CD4-positive, alpha-beta T cell treated with Interleukin-12 subunit alpha and Interleukin-12 subunit beta, for 1 hour (primary cell): ENCODE results near the gene ADGRF5.

Source experiments
- DNase-seq: peaks from one replicate; pipeline ENCODE4 v3.0.0-alpha.2; 2020

Gene ADGRF5

DNA sequence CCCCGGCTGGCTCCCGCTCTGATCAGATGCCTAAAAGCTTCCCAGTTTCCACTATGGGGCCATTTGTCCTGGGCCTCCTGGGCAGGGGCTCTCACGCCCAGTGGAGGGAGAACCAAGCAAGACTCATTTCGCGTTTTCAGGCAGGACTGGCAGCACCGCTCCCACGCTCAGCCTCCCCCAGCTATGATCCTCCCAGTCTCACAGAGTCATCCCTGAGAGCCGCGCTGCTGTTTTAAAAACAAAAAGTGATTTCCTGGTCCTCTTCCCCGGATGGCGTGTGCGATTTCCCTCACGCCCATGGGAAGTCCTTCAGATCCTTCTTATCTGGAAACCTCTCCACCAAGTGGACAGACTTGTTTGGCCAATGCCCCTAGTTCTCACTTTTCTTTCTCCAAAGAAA, at the start of gene ADGRF5:
Gene ADGRF5, minus strand, starts transcription at position 208 of the 400 bp plus-strand sequence. CDS start 15,176 bp downstream, outside the sequence.
- DNase-seq: no peak

- no peak for DNase-seq
Observed at GRCh38 chr6:46969206-46969605, 47.5 kb upstream of the ADGRF5 start.

DNA sequence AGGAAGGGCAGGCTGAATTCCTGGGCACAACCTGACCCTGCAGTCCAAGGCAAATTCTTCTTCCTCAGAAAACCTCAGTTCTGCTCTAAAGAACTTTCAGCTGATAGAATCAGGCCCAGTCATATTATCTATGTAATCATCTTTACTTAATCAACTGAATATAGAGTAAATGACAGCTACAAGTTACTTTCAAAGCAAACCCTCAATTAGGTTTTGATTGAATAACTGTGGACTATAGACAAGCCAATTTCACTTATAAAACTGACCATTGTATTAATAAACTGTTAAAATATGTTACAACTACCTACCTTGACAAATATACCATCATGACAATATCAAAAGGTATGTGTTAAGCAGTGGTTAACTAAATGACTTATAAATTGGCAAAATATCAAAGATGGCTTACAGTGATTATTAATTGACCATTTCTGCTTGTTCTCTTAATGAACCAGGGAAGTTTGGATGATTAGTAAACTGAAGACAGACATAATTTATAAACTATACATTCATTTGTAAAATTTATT, 46.1 kb upstream of the ADGRF5 start:
- DNase-seq: no peak

- no peak for DNase-seq
Observed at GRCh38 chr6:46964716-46965519, 43.2 kb upstream of the ADGRF5 start.

DNA sequence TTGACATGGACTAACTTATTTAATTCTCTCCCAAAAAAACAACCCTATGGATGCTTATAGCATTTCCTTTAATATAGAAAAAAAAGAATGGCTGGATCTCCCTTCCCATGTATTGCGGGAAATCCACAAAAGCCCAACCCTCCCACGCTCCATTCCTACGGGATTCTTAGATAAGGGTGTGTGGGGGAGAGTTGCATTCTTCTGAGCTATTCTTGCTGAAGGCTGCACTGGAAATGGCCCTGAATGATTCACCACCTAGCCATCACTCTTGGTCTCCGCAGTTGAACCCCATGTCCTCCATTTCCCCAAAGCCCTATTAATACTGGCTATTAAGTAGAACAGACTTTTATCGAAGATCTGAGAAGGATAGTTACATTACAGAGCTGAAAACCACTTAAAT, 41.9 kb upstream of the ADGRF5 start:
- DNase-seq: no peak

- no peak for DNase-seq
Observed at GRCh38 chr6:46963039-46963438, 41.3 kb upstream of the ADGRF5 start.

- DNase-seq: no peak
Observed at GRCh38 chr6:46961711-46962110, 40.0 kb upstream of the ADGRF5 start.

DNA sequence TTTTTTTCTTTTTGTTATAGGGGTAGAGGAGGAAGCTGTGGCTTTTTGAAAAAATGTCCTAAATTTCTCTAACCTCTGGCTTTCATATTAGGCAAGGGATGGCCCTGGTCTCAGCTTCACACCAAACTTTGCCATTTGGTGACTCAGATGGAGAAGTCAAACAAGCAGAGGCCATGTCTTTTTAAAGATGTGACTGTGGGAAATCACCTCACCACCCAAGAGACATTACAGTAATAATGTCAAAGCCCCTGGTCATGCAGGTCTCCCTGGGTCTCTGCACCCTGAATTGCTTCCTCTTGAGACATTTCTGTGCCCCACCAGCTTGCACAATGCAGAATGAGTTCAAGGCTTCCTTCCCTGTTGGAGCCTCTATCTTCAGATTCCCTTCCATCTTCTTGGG, 39.5 kb upstream of the ADGRF5 start:
- DNase-seq: no peak

GRCh38 chr6:46959419-46959818, 37.7 kb upstream of the ADGRF5 start:
- no peak for DNase-seq

DNA sequence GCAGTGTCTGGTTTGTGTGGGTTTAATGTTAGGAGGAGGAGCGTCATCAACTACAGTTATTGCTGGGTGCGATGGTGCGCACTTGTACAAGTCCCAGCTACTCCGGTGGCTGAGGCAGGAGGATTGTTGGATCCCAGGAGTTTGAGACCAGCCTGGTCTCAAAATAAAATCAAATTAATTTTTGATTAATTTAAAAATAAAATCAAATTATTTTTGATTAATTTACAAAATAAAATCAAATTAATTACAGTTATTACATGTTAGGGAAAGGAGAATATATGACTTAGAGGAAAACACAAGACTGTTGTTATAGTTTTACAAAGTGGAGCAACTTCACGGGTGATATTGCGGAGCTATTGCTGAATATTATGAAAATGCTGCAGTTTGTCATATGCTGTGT, 34.7 kb upstream of the ADGRF5 start:
- no peak for DNase-seq

DNA sequence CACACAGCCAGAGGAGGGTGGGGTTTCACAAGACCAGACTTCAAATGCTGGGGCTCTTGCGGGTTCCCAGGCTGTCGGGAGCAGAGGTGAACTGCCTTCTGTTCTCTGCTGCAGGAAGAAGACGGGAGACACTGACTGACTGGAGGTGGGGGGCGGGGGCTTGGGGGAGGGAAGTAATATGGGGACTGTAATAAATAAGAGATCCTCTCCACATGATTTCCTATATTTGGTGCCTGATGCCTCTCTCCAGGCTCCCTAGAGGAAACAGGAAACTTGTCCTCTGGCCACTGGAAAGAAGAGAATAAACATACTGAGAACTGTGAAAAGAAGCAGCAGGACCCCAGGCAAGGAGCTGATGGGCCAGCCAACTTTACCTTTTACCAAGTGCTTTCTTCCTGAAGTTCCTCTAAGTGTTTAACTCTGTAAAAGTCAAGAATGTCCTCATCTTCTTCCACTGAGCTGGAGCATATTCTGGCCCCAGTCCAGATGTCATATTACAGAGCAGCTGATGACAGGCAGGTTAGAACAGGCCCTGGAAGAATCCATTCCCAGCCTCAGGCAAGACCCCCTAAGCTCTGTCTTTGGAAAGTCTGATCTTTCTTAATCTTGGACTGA, 33.2 kb upstream of the ADGRF5 start:
- no peak for DNase-seq

GRCh38 chr6:46953921-46954320, 32.2 kb upstream of the ADGRF5 start:
- DNase-seq: no peak

DNA sequence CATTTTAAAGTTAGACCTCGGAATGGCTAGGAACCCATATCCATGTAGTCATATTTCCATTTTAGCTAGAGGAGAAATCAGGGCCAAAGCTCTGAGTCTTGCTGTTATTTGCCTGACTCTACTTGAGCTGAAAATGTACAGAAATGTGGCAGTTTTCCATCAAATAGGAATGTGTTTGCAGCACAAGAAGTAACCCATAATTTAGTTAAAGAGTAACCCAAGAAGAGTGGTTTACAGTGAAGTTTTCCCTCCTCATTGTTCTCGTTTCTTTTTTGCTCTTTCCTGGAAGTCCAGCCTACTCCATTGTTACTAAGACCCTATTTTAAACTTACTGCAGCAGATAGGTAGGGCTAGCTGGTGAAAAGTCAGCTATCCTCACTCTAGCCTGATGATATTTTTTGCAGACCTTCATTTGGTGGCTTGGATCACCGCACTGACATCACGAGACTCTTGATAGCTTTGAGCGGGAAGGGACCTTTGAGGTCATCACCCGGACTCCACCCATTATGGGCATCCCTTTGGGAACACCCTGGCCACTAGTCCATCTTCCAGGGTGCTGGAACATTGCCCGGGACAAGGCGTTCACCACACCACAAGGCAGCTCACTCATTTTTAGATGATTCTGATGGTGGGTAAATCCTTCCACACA, 28.0 kb upstream of the ADGRF5 start:
- DNase-seq: no peak

DNA sequence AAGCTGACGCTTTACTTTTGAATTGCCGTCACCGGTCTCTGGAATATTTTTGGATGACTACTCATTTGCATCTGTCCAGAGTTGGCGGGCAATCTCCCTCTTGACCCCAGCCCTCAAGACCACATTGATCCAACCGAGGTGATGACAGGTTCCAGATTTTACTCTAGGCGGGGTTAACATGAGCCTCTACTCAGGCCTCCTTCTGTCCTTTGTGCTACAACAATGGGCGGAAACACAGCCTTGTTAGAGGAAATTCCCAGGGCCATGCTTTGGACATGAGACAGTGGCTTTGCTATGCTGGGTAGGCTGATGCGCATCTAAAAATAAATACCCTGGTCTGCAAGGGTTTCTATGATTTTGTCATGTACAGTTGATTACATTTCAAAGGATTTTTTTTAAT, 27.0 kb upstream of the ADGRF5 start:
- DNase-seq: no peak

GRCh38 chr6:46947497-46947896, 25.8 kb upstream of the ADGRF5 start:
- DNase-seq: no peak

DNA sequence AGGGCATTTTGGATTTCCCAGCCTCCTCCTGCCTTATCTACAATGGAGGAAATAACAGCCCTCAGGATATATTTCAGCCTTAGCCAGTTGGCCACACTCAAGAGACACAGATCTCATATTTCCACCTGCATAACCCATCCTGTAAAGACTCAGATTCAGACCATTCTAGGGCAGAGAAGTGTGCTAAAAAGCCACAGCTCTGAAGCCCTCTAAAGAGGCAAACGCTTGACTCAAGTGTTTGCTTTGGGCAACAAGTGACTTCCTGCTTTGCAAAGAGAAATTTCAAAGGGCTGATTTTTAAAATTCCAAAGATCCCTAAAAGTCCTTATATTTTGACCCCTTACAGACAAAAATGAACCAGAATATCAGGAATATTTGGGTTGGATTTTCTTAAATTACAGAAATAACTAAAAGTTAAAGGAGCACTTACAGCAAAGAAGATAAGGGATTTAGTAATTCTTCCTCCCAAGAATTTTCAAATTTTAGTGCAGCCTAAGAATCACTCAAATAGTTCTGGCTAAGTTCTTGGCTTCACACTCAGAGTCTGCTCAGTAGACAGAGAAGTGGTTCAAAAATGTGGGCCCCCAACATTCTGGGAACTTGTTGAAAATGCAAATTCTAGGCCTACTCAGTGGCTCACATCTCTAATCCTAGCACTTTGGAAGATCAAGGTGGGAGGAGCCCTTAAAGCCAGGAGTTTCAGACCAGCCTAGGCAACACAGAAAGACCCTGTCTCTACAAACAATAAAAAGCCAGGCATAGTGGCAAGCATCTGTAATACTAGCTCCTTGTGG, 18.9 kb upstream of the ADGRF5 start:
- no peak for DNase-seq

DNA sequence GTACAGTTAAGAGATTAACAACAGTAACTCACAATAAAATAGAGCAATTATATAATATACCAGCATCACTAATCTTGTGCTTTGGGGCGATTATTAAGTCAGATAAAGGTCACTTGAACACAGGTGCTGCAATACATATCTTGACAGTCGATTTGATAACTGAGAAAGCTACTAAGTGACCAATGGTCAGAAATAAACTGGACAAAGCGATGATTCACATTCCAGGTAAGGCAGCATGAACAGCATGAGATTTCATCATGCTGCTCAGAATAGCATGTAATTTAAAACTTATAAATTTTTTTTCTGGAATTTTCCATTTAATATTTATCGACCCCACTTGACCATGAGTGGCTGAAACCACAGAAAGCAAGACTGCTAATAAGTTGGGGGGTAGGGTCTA, 15.9 kb upstream of the ADGRF5 start:
- no peak for DNase-seq

DNA sequence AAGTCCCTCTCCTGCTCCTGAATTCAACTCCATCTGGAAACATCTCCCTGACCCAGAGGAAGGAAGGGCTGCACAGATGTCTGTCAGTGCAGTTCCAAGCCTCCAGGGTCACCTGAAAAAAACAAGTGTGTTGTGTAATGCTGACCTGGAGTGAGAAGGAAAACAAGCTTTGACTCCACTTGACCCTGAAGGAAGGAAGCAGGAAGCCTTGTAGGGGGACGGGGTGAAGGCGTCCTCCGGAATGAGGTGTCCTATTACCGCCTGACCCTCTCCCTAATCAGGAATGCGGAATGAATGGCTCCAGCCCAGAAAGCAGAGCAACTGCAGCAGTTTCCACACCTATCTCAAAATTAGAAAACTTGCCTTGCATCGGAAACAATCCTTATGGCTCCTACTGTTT, 13.9 kb upstream of the ADGRF5 start:
- no peak for DNase-seq

GRCh38 chr6:46933751-46934150, 12.0 kb upstream of the ADGRF5 start:
- no peak for DNase-seq

GRCh38 chr6:46932526-46933319, 11.0 kb upstream of the ADGRF5 start:
- DNase-seq: no peak

- DNase-seq: no peak
Observed at GRCh38 chr6:46931416-46931815, 9.7 kb upstream of the ADGRF5 start.

- DNase-seq: no peak
Observed at GRCh38 chr6:46930331-46930730, 8.6 kb upstream of the ADGRF5 start.
